Measurements from ENCODE around the gene SHFL. TPM values are rescaled to one million over a fixed set of nuclear protein-coding genes. Genes with fewer than 3 reads are reported as not detected.

The SHFL gene
- polyA plus RNA-seq, 1 of the 3 experiments (the other 2 are of a cell fraction): 36.6 TPM

DNA sequence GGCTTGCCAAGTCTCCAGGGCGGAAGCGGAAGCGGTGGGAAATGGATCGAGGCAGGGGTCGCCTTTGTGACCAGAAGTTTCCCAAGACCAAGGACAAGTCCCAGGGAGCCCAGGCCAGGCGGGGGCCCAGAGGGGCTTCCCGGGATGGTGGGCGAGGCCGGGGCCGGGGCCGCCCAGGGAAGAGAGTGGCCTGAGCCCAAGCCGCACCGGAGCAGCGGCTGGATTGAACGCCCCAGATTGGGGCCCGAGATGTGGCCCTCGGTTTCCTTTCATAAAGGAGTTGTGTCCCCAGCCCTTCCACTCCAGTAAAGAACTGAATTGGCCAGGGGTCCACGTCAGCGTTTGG is 24.8 kb downstream of the SHFL start:
- H3K4me2 ChIP-seq: no peak overlapping the region
- H3K27me3 ChIP-seq (ENCODE audit: insufficient read depth): no peaks in the 10 kb centered on the region
- no peak overlapping the region for H3K27ac ChIP-seq (ENCODE audit: low read depth in 2 of 2, low read length in 1 of 2)
- peaks cover 30 to 44% of the 10 kb centered on the region in 2 experiments for H3K36me3 ChIP-seq (replicated peaks in 1 of 2; ENCODE audit: control insufficient read depth in 1 of 2, insufficient read depth in 2 of 2, low read length in 1 of 2)
- peaks cover 8% of the 10 kb centered on the region; the same call in 1 of the 2 replicates for H4K20me1 ChIP-seq (ENCODE audit: insufficient read depth)
- no peak overlapping the region for H3K9ac ChIP-seq
- ChIA-PET CTCF (interaction anchor here (5.6 kb wide), 1 partner anchor 8 kb away, joined by 58 read pairs; the partner anchor contains the start of gene EIF3G), POLR2A (interaction anchor here (1.5 kb wide), 1 partner anchor 8 kb away, joined by 4 read pairs; the partner anchor contains the start of gene EIF3G)
- DNase-seq: no peak
- no peaks in the 10 kb centered on the region for H3K9me2 ChIP-seq
- no peaks in the 10 kb centered on the region for H3K9me3 ChIP-seq
- H3K4me1 ChIP-seq (ENCODE audit: control insufficient read depth in 1 of 2, insufficient read depth in 2 of 2, low read depth in 1 of 2, low read length in 1 of 2): peaks cover 0 to 11% of the 10 kb centered on the region in 2 experiments; a peak in 1 of 4 replicates
- TF ChIP-seq GABPA (IDR thresholded peaks at IDR 0.05; ENCODE audit: low read depth) (no peak), FOXM1 (IDR thresholded peaks at IDR 0.05; ENCODE audit: low read depth) (no peak), YY1 (IDR thresholded peaks at IDR 0.05; ENCODE audit: low read depth) (no peak), RXRA (IDR thresholded peaks at IDR 0.05; ENCODE audit: borderline replicate concordance, low read depth) (no peak), ELF1 (IDR thresholded peaks at IDR 0.05) (no peak), NFIC (IDR thresholded peaks at IDR 0.05; ENCODE audit: borderline replicate concordance) (no peak), GATA2 (CRISPR knock-in tag; IDR thresholded peaks at IDR 0.05) (no peak), TAF1 (IDR thresholded peaks at IDR 0.05; ENCODE audit: borderline replicate concordance, low read depth, low read length) (no peak), FOSL2 (IDR thresholded peaks at IDR 0.05; ENCODE audit: borderline replicate concordance, low read depth) (no peak), EP300 (IDR thresholded peaks at IDR 0.05; ENCODE audit: borderline replicate concordance in 1 of 2, low read depth in 1 of 2, low read length in 1 of 2) (no peak), JUND (IDR thresholded peaks at IDR 0.05) (no peak)
- TF ChIP-seq, protein P1, sequence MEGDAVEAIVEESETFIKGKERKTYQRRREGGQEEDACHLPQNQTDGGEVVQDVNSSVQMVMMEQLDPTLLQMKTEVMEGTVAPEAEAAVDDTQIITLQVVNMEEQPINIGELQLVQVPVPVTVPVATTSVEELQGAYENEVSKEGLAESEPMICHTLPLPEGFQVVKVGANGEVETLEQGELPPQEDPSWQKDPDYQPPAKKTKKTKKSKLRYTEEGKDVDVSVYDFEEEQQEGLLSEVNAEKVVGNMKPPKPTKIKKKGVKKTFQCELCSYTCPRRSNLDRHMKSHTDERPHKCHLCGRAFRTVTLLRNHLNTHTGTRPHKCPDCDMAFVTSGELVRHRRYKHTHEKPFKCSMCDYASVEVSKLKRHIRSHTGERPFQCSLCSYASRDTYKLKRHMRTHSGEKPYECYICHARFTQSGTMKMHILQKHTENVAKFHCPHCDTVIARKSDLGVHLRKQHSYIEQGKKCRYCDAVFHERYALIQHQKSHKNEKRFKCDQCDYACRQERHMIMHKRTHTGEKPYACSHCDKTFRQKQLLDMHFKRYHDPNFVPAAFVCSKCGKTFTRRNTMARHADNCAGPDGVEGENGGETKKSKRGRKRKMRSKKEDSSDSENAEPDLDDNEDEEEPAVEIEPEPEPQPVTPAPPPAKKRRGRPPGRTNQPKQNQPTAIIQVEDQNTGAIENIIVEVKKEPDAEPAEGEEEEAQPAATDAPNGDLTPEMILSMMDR (IDR thresholded peaks at IDR 0.05): no peak
- TF ChIP-seq, protein P2, sequence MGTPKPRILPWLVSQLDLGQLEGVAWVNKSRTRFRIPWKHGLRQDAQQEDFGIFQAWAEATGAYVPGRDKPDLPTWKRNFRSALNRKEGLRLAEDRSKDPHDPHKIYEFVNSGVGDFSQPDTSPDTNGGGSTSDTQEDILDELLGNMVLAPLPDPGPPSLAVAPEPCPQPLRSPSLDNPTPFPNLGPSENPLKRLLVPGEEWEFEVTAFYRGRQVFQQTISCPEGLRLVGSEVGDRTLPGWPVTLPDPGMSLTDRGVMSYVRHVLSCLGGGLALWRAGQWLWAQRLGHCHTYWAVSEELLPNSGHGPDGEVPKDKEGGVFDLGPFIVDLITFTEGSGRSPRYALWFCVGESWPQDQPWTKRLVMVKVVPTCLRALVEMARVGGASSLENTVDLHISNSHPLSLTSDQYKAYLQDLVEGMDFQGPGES (IDR thresholded peaks at IDR 0.05; ENCODE audit: low read depth, low read length): no peak
- TF ChIP-seq, protein P3, sequence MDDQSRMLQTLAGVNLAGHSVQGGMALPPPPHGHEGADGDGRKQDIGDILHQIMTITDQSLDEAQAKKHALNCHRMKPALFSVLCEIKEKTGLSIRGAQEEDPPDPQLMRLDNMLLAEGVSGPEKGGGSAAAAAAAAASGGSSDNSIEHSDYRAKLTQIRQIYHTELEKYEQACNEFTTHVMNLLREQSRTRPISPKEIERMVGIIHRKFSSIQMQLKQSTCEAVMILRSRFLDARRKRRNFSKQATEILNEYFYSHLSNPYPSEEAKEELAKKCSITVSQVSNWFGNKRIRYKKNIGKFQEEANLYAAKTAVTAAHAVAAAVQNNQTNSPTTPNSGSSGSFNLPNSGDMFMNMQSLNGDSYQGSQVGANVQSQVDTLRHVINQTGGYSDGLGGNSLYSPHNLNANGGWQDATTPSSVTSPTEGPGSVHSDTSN (IDR thresholded peaks at IDR 0.05): no peak
- TF ChIP-seq, protein P4, sequence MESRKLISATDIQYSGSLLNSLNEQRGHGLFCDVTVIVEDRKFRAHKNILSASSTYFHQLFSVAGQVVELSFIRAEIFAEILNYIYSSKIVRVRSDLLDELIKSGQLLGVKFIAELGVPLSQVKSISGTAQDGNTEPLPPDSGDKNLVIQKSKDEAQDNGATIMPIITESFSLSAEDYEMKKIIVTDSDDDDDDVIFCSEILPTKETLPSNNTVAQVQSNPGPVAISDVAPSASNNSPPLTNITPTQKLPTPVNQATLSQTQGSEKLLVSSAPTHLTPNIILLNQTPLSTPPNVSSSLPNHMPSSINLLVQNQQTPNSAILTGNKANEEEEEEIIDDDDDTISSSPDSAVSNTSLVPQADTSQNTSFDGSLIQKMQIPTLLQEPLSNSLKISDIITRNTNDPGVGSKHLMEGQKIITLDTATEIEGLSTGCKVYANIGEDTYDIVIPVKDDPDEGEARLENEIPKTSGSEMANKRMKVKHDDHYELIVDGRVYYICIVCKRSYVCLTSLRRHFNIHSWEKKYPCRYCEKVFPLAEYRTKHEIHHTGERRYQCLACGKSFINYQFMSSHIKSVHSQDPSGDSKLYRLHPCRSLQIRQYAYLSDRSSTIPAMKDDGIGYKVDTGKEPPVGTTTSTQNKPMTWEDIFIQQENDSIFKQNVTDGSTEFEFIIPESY (IDR thresholded peaks at IDR 0.05; ENCODE audit: borderline replicate concordance, low read depth): no peak
- TF ChIP-seq, protein P5, sequence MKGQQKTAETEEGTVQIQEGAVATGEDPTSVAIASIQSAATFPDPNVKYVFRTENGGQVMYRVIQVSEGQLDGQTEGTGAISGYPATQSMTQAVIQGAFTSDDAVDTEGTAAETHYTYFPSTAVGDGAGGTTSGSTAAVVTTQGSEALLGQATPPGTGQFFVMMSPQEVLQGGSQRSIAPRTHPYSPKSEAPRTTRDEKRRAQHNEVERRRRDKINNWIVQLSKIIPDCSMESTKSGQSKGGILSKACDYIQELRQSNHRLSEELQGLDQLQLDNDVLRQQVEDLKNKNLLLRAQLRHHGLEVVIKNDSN (IDR thresholded peaks at IDR 0.05; ENCODE audit: borderline replicate concordance, low read depth): no peak
- no peak overlapping the region for H2AFZ ChIP-seq (ENCODE audit: low read depth)
- WGBS (ENCODE audit: low lambda C conversion rate): over 99% methylated on average over 18 of the region's 19 CpGs
- H3K4me3 ChIP-seq (ENCODE audit: low read depth in 2 of 2, low read length in 1 of 2): no peak overlapping the region
- peaks cover 31% of the 10 kb centered on the region for H3K79me2 ChIP-seq (ENCODE audit: insufficient read depth)
- peaks cover 26% of the 10 kb centered on the region for H3F3A ChIP-seq (replicated peaks; ENCODE audit: insufficient read depth)
